ENCODE results near the gene CDKN2B-AS1. TPM values are rescaled to one million over a fixed set of nuclear protein-coding genes. Genes with fewer than 3 reads are reported as not detected.

Gene CDKN2B-AS1
- total RNA-seq, 6 experiments from 2014 or later = 0.61 to 1.5 (median 1.2) TPM

- Mint-ChIP-seq H3K4me1 (ENCODE audit: low read depth) (peaks cover 76% of the 10 kb centered on the region), H3K27ac (peak overlapping the region; percentile 90), H3K4me3 (peak overlapping the region; percentile 88), H3K27me3 (ENCODE audit: insufficient read depth) (peaks cover 3% of the 10 kb centered on the region; the same call in 1 of the 2 replicates), H3K9me3 (no peaks in the 10 kb centered on the region), H3K36me3 (ENCODE audit: low read depth) (peaks cover 15% of the 10 kb centered on the region)
- TF ChIP-seq, protein P1, sequence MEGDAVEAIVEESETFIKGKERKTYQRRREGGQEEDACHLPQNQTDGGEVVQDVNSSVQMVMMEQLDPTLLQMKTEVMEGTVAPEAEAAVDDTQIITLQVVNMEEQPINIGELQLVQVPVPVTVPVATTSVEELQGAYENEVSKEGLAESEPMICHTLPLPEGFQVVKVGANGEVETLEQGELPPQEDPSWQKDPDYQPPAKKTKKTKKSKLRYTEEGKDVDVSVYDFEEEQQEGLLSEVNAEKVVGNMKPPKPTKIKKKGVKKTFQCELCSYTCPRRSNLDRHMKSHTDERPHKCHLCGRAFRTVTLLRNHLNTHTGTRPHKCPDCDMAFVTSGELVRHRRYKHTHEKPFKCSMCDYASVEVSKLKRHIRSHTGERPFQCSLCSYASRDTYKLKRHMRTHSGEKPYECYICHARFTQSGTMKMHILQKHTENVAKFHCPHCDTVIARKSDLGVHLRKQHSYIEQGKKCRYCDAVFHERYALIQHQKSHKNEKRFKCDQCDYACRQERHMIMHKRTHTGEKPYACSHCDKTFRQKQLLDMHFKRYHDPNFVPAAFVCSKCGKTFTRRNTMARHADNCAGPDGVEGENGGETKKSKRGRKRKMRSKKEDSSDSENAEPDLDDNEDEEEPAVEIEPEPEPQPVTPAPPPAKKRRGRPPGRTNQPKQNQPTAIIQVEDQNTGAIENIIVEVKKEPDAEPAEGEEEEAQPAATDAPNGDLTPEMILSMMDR (IDR thresholded peaks at IDR 0.05) = no peak
- no peak for DNase-seq
Measured at GRCh38 chr9:21991072-21991959, 3.3 kb upstream of the CDKN2B-AS1 start.

GRCh38 chr9:21993007-21993406 lies 1.6 kb upstream of the CDKN2B-AS1 start:
- Mint-ChIP-seq H3K4me3 (peak overlapping the region; percentile 96), H3K27me3 (ENCODE audit: insufficient read depth) (peaks cover 3% of the 10 kb centered on the region; the same call in 1 of the 2 replicates)
- TF ChIP-seq, protein P1 (IDR thresholded peaks at IDR 0.05) = no peak

DNA sequence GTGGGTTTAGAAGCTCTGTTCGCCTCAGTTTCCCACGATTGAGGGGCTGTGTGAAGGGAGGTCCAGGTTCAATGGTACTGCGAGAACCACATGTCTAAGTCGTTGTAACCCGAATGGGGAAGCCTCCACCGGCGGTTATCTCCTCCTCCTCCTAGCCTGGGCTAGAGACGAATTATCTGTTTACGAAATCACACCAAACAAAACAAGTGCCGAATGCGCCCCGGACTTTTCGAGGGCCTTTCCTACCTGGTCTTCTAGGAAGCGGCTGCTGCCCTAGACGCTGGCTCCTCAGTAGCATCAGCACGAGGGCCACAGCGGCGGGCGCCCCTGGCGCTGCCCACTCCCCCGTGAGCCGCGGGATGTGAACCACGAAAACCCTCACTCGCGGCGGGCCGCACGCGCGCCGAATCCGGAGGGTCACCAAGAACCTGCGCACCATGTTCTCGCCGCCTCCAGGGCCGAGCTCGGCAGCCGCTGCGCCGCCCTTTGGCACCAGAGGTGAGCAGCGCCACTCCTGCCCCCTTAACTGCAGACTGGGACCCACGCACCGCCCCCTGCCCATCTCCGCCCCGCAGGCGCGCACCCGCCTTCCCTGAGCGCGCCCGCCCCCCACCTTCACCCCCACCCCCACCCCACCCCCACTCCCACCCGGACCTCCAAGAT lies 567 bp upstream of the CDKN2B-AS1 start, which contains the start of gene CDKN2A:
Gene CDKN2A (minus strand): TSS at position 500 of the 663 bp plus-strand sequence.
- DNase-seq = peak; percentile 50
- peak within 1 kb of the TSS; percentile 98 for H3K27ac Mint-ChIP-seq

More at GRCh38 chr9:21993007-21993406, 1.6 kb upstream of the CDKN2B-AS1 start:
- Mint-ChIP-seq H3K4me1 (ENCODE audit: low read depth) (peaks cover 76% of the 10 kb centered on the region), H3K36me3 (ENCODE audit: low read depth) (peaks cover 15% of the 10 kb centered on the region), H3K27ac (peak overlapping the region; percentile 76), H3K9me3 (no peaks in the 10 kb centered on the region)
- DNase-seq = no peak

DNA sequence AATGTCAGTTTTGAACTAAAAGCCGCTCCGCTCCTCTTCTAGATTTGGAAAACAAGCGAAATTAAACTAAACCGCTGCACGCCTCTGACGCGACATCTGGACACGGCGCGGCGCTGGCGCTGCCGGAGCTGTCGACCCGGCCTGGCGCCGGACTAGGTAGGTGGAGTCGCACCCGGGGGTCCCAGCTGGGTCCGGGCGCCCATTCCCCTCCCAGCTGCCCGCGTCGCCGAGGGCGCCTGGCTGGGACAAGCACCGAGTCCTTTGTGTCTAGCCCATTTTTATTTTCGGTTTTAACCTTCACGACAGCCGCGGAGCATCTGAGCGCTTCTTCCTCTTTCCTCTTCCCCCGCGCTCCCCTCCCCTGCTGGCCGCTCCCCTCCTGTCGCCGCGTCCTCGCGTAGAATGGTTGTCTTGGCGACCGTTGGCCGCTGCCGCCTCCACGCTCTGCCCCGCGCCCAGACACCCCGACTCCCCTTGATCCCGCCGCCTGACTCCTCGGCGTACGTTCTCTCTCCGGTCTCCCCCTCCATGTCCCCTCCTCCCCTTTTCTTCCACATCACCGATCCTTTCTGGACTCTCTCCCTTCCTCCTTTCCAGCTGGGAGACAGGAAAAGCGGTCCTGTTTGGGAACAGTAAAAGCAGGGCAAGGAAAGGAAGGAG lies 545 bp downstream of the CDKN2B-AS1 start:
- DNase-seq = peak; percentile 74
- TF ChIP-seq, protein P1 (IDR thresholded peaks at IDR 0.05) = no peak
- Mint-ChIP-seq H3K4me1 (ENCODE audit: low read depth) (peaks cover 70% of the 10 kb centered on the region), H3K27me3 (ENCODE audit: insufficient read depth) (peaks cover 3% of the 10 kb centered on the region; the same call in 1 of the 2 replicates), H3K27ac (peak overlapping the region; percentile 98), H3K4me3 (peak overlapping the region; percentile 96), H3K36me3 (ENCODE audit: low read depth) (peaks cover 3% of the 10 kb centered on the region), H3K9me3 (no peaks in the 10 kb centered on the region)

More for the DNA sequence above, 567 bp upstream of the CDKN2B-AS1 start, which contains the start of gene CDKN2A:
- Mint-ChIP-seq H3K27me3 (ENCODE audit: insufficient read depth) (peaks cover 3% of the 10 kb centered on the region; the same call in 1 of the 2 replicates), H3K4me3 (peak within 1 kb of the TSS; percentile 96), H3K36me3 (ENCODE audit: low read depth) (peaks cover 14% of the 10 kb centered on the region), H3K9me3 (no peaks in the 10 kb centered on the region), H3K4me1 (ENCODE audit: low read depth) (peaks cover 74% of the 10 kb centered on the region)
- TF ChIP-seq, protein P1 (IDR thresholded peaks at IDR 0.05) = no peak; the same call in 1 of the 2 replicates

Data from HFFc6 (cell line).